GM20000 (cell line): ENCODE data around the gene TMUB1.

Experiments used
- DNase-seq: peaks from one replicate; pipeline ENCODE4 v3.0.0; 2012; ENCODE audit warnings: low spot score
- CTCF ChIP-seq: IDR thresholded peaks from 2 replicates; pipeline ENCODE4 v1.5.1; 2012; ENCODE audit warnings: mild to moderate bottlenecking, control low read depth; ENCODE audit errors: extremely low read depth, missing control alignments

Gene TMUB1

GRCh38 chr7:151063212-151063561 is 20.1 kb downstream of the TMUB1 start:
- DNase-seq: no peak
- TF ChIP-seq CTCF: no peak

- TF ChIP-seq CTCF: no peak
- DNase-seq: no peak
Measured at GRCh38 chr7:151062399-151063211, 20.7 kb downstream of the TMUB1 start.

- DNase-seq: no peak
- TF ChIP-seq CTCF: no peak
Measured at GRCh38 chr7:151062111-151062398, 21.2 kb downstream of the TMUB1 start.

- no peak for TF ChIP-seq CTCF
- no peak for DNase-seq
Measured at GRCh38 chr7:151061213-151062110, 21.8 kb downstream of the TMUB1 start.

GRCh38 chr7:151060416-151061212 is 22.7 kb downstream of the TMUB1 start:
- TF ChIP-seq CTCF: peak; percentile 4
- peak; percentile 56 for DNase-seq

GRCh38 chr7:151060113-151060415 is 23.2 kb downstream of the TMUB1 start:
- no peak for TF ChIP-seq CTCF

More at GRCh38 chr7:151060113-151060415, 23.2 kb downstream of the TMUB1 start:
- DNase-seq: no peak
